SK-N-SH (cell line): ENCODE measurements around the gene LYPD4. TPM values are rescaled to one million over a fixed set of nuclear protein-coding genes. Genes with fewer than 3 reads are reported as not detected.

Source experiments
- CTCF ChIA-PET: fragments of 300-600, 350-600 bp; formaldehyde crosslinking; extraction: SDS; loops from one replicate; lab custom pipeline; 2021; lab: Yijun Ruan, JAX
- POLR2A ChIA-PET: fragments of 350-600 bp; sonication (Branson Sonifier 250); formaldehyde crosslinking; extraction: SDS; loops from one replicate; lab custom pipeline; 2020; ENCODE audit warnings: antibody characterized with exemption, inconsistent platforms; lab: Yijun Ruan, JAX
- DNase-seq: peaks from one replicate; pipeline ENCODE4 v3.0.0; 2012
- H2AFZ ChIP-seq: fragments of 200-600 bp; sonication (generic); 2 replicates; pipeline ENCODE4 v1.8.1; 2016; ENCODE audit warnings: antibody characterized with exemption, mild to moderate bottlenecking, low read depth
- H3F3A ChIP-seq: fragments of 200-600 bp; sonication (generic); replicated peaks from 2 replicates; pipeline ENCODE3; 2016; ENCODE audit warnings: antibody characterized with exemption, mild to moderate bottlenecking; ENCODE audit not compliant: insufficient read depth
- H3K27ac ChIP-seq, 2 experiments: fragments of 200-500 bp in 1 of 2; fragments of 200-600 bp in 1 of 2; sonication (Bioruptor generic) in 1 of 2; sonication (generic), shearing (Covaris generic) in 1 of 2; 2 replicates each; pipeline versions ENCODE4 v1.5.1 to v1.6.1; 2014 to 2016; ENCODE audit warnings: low read depth in 2 of 2, inconsistent platforms in 1 of 2, low read length in 1 of 2, mild to moderate bottlenecking in 1 of 2, mixed read lengths in 1 of 2
- H3K27me3 ChIP-seq: fragments of 200-600 bp; sonication (generic), shearing (Covaris generic); 2 replicates; pipeline ENCODE4 v1.6.1; 2016; ENCODE audit warnings: mixed run types; ENCODE audit not compliant: insufficient read depth
- H3K36me3 ChIP-seq, 2 experiments: fragments of 200-500 bp in 1 of 2; fragments of 200-600 bp in 1 of 2; sonication (Bioruptor generic) in 1 of 2; sonication (generic) in 1 of 2; replicated peaks in 1 of 2; 2 replicates each; pipeline versions ENCODE3 to v1.5.1; 2014 to 2016; ENCODE audit warnings: low read length in 1 of 2, mild to moderate bottlenecking in 1 of 2; ENCODE audit not compliant: insufficient read depth in 2 of 2, control insufficient read depth in 1 of 2
- H3K4me1 ChIP-seq, 2 experiments: fragments of 200-500 bp in 1 of 2; fragments of 200-600 bp in 1 of 2; sonication (Bioruptor generic) in 1 of 2; sonication (generic), shearing (Covaris generic) in 1 of 2; 2 replicates each; pipeline versions ENCODE4 v1.5.1 to v1.6.1; 2014 to 2016; ENCODE audit warnings: low read depth in 1 of 2, low read length in 1 of 2, mixed run types in 1 of 2; ENCODE audit not compliant: insufficient read depth in 2 of 2, control insufficient read depth in 1 of 2
- H3K4me2 ChIP-seq: fragments of 200-600 bp; sonication (generic), shearing (Covaris generic); 2 replicates; pipeline ENCODE4 v1.6.1; 2017; ENCODE audit warnings: mixed run types
- H3K4me3 ChIP-seq, 2 experiments: fragments of 200-500 bp in 1 of 2; fragments of 200-600 bp in 1 of 2; sonication (Bioruptor generic) in 1 of 2; sonication (generic), shearing (Covaris generic) in 1 of 2; 2 replicates each; pipeline versions ENCODE4 v1.5.1 to v1.8.1; 2014 to 2016; ENCODE audit warnings: low read depth in 2 of 2, inconsistent platforms in 1 of 2, low read length in 1 of 2, mild to moderate bottlenecking in 1 of 2, mixed read lengths in 1 of 2, moderate library complexity in 1 of 2
- H3K79me2 ChIP-seq: fragments of 200-600 bp; sonication (generic); 2 replicates; pipeline ENCODE4 v1.8.1; 2017; ENCODE audit warnings: mild to moderate bottlenecking; ENCODE audit not compliant: insufficient read depth
- H3K9ac ChIP-seq: fragments of 200-600 bp; sonication (generic); 2 replicates; pipeline ENCODE4 v1.6.1; 2017; ENCODE audit warnings: mixed run types
- H3K9me2 ChIP-seq: fragments of 200-600 bp; sonication (generic); 2 replicates; pipeline ENCODE4 v1.6.1; 2017; ENCODE audit warnings: mixed run types
- H3K9me3 ChIP-seq: fragments of 200-600 bp; sonication (generic); 2 replicates; pipeline ENCODE4 v1.6.1; 2017; ENCODE audit warnings: mixed run types, mild to moderate bottlenecking, moderate library complexity
- H4K20me1 ChIP-seq: fragments of 200-600 bp; sonication (generic); 2 replicates; pipeline ENCODE4 v1.6.1; 2017; ENCODE audit warnings: mild to moderate bottlenecking, mixed run types; ENCODE audit not compliant: insufficient read depth
- CHD2 ChIP-seq: fragments of 150-350 bp; IDR thresholded peaks from 2 replicates; pipeline ENCODE4 v1.6.1; 2018; ENCODE audit warnings: low read length; ENCODE audit not compliant: partially characterized antibody
- ELF1 ChIP-seq: IDR thresholded peaks from 2 replicates; pipeline ENCODE4 v1.4.0; 2012
- EP300 ChIP-seq, 2 experiments: IDR thresholded peaks; 2 replicates each; pipeline versions ENCODE4 v1.4.0 to v1.6.1; 2012; ENCODE audit warnings: borderline replicate concordance in 1 of 2, low read depth in 1 of 2, low read length in 1 of 2
- FOXJ3 ChIP-seq: sonication (generic); formaldehyde crosslinking; IDR thresholded peaks from 2 replicates; pipeline ENCODE4 v1.5.1; 2020; ENCODE audit warnings: mild to moderate bottlenecking, missing genetic modification reagents
- FOXM1 ChIP-seq: IDR thresholded peaks from 2 replicates; pipeline ENCODE4 v1.4.0; 2012; ENCODE audit warnings: low read depth, mild to moderate bottlenecking
- GATA2 ChIP-seq: sonication (generic); formaldehyde crosslinking; IDR thresholded peaks from 2 replicates; pipeline ENCODE4 v1.5.0; 2020; ENCODE audit warnings: mild to moderate bottlenecking, missing genetic modification reagents
- IRF3 ChIP-seq: fragments of 150-350 bp; IDR thresholded peaks from 2 replicates; pipeline ENCODE4 v1.6.1; 2016; ENCODE audit warnings: mild to moderate bottlenecking, low read depth, low read length
- JUND ChIP-seq: IDR thresholded peaks from 2 replicates; pipeline ENCODE4 v1.4.0; 2012
- MEF2A ChIP-seq: IDR thresholded peaks from 2 replicates; pipeline ENCODE4 v1.4.0; 2012; ENCODE audit warnings: low read depth, borderline replicate concordance
- MXI1 ChIP-seq: IDR thresholded peaks from 2 replicates; pipeline ENCODE4 v1.6.1; 2012; ENCODE audit warnings: mild to moderate bottlenecking, low read depth, low read length, improper control_type of control experiment
- NFIC ChIP-seq: IDR thresholded peaks from 2 replicates; pipeline ENCODE4 v1.4.0; 2012; ENCODE audit warnings: borderline replicate concordance
- NRF1 ChIP-seq: IDR thresholded peaks from 2 replicates; pipeline ENCODE4 v1.6.1; 2012; ENCODE audit warnings: low read depth, mild to moderate bottlenecking, low read length
- POLR2AphosphoS5 ChIP-seq: IDR thresholded peaks from 2 replicates; pipeline ENCODE4 v1.6.1; 2012; ENCODE audit warnings: low read depth, low read length
- RAD21 ChIP-seq: IDR thresholded peaks from 2 replicates; pipeline ENCODE4 v1.6.1; 2012; ENCODE audit warnings: mild to moderate bottlenecking, low read length
- RFX5 ChIP-seq: IDR thresholded peaks from 2 replicates; pipeline ENCODE4 v1.6.1; 2012; ENCODE audit warnings: mild to moderate bottlenecking, improper control_type of control experiment, low read length
- RXRA ChIP-seq: IDR thresholded peaks from 2 replicates; pipeline ENCODE4 v1.4.0; 2012; ENCODE audit warnings: low read depth, mild to moderate bottlenecking, borderline replicate concordance
- SIN3A ChIP-seq: IDR thresholded peaks from 2 replicates; pipeline ENCODE4 v1.6.1; 2012; ENCODE audit warnings: low read depth, mild to moderate bottlenecking, low read length, moderate library complexity, borderline replicate concordance
- SMC3 ChIP-seq: IDR thresholded peaks from 2 replicates; pipeline ENCODE4 v1.6.1; 2012; ENCODE audit warnings: low read depth, low read length, improper control_type of control experiment
- TCF12 ChIP-seq: IDR thresholded peaks from 2 replicates; pipeline ENCODE4 v1.4.0; 2012
- TEAD4 ChIP-seq: IDR thresholded peaks from 2 replicates; pipeline ENCODE4 v1.4.0; 2012; ENCODE audit warnings: mild to moderate bottlenecking, borderline replicate concordance; ENCODE audit not compliant: insufficient read depth
- YY1 ChIP-seq: IDR thresholded peaks from 2 replicates; pipeline ENCODE4 v1.4.0; 2012; ENCODE audit warnings: low read depth, mild to moderate bottlenecking
- WGBS: methylation state at CpG from one replicate; pipeline ENCODE4 v1.1.6; 2017; ENCODE audit warnings: low lambda C conversion rate; 5-methylcytosine and 5-hydroxymethylcytosine counted together
- polyA plus RNA-seq, 3 experiments: library from polyadenylated mRNA; depleted of rRNA; stranded (reverse); fragments of >200 nt; gene quantifications; 2 replicates each; pipeline ENCODE4 v1.2.3, GENCODE V29; 2012
- TF ChIP-seq, protein P1 (sequence below): fragments of 200-600 bp; sonication (generic); IDR thresholded peaks from 2 replicates; pipeline ENCODE4 v1.6.1; 2017; ENCODE audit warnings: antibody characterized with exemption, mild to moderate bottlenecking, moderate library complexity
- TF ChIP-seq, protein P2 (sequence below): IDR thresholded peaks from 2 replicates; pipeline ENCODE4; 2012
- TF ChIP-seq, protein P3 (sequence below): IDR thresholded peaks from 2 replicates; pipeline ENCODE4 v1.4.0; 2012; ENCODE audit warnings: low read depth, borderline replicate concordance

The LYPD4 gene
- polyA plus RNA-seq, 1 of the 3 experiments (the other 2 are of a cell fraction), result not detected

- TF ChIP-seq, protein P1, sequence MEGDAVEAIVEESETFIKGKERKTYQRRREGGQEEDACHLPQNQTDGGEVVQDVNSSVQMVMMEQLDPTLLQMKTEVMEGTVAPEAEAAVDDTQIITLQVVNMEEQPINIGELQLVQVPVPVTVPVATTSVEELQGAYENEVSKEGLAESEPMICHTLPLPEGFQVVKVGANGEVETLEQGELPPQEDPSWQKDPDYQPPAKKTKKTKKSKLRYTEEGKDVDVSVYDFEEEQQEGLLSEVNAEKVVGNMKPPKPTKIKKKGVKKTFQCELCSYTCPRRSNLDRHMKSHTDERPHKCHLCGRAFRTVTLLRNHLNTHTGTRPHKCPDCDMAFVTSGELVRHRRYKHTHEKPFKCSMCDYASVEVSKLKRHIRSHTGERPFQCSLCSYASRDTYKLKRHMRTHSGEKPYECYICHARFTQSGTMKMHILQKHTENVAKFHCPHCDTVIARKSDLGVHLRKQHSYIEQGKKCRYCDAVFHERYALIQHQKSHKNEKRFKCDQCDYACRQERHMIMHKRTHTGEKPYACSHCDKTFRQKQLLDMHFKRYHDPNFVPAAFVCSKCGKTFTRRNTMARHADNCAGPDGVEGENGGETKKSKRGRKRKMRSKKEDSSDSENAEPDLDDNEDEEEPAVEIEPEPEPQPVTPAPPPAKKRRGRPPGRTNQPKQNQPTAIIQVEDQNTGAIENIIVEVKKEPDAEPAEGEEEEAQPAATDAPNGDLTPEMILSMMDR, result no peak
- TF ChIP-seq, protein P2, sequence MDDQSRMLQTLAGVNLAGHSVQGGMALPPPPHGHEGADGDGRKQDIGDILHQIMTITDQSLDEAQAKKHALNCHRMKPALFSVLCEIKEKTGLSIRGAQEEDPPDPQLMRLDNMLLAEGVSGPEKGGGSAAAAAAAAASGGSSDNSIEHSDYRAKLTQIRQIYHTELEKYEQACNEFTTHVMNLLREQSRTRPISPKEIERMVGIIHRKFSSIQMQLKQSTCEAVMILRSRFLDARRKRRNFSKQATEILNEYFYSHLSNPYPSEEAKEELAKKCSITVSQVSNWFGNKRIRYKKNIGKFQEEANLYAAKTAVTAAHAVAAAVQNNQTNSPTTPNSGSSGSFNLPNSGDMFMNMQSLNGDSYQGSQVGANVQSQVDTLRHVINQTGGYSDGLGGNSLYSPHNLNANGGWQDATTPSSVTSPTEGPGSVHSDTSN, result no peak
- TF ChIP-seq FOXM1, result no peak
- no peak for TF ChIP-seq FOXJ3 (CRISPR knock-in tag)
- TF ChIP-seq SMC3, result no peak
- no peak for TF ChIP-seq MEF2A
- TF ChIP-seq ELF1, result no peak
- TF ChIP-seq JUND, result no peak
These were observed 40.1 kb downstream of the LYPD4 start (continued) for GRCh38 chr19:41804336-41804735.

- H3K4me3 ChIP-seq, result no peak overlapping the region
- TF ChIP-seq RAD21 (no peak), MXI1 (no peak), YY1 (no peak), TEAD4 (no peak), ELF1 (no peak), MEF2A (no peak), GATA2 (CRISPR knock-in tag) (no peak), RFX5 (no peak), RXRA (no peak), SIN3A (no peak), POLR2AphosphoS5 (no peak), CHD2 (no peak), TCF12 (no peak), NRF1 (no peak), EP300 (IDR thresholded peaks at IDR 0.05; ENCODE audit: borderline replicate concordance in 1 of 2, low read depth in 1 of 2, low read length in 1 of 2) (no peak), IRF3 (no peak), NFIC (no peak)
- TF ChIP-seq, protein P3, sequence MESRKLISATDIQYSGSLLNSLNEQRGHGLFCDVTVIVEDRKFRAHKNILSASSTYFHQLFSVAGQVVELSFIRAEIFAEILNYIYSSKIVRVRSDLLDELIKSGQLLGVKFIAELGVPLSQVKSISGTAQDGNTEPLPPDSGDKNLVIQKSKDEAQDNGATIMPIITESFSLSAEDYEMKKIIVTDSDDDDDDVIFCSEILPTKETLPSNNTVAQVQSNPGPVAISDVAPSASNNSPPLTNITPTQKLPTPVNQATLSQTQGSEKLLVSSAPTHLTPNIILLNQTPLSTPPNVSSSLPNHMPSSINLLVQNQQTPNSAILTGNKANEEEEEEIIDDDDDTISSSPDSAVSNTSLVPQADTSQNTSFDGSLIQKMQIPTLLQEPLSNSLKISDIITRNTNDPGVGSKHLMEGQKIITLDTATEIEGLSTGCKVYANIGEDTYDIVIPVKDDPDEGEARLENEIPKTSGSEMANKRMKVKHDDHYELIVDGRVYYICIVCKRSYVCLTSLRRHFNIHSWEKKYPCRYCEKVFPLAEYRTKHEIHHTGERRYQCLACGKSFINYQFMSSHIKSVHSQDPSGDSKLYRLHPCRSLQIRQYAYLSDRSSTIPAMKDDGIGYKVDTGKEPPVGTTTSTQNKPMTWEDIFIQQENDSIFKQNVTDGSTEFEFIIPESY, result no peak
- TF ChIP-seq, protein P2, result no peak
- no peaks in the 10 kb centered on the region for H3K79me2 ChIP-seq
- ChIA-PET CTCF (interaction anchor here (1.2 to 1.9 kb wide), 4 partner anchors 8 to 18 kb away, joined by 3 to 11 read pairs (median 6); no protein-coding TSS in a partner anchor), POLR2A (no interaction called here)
- H2AFZ ChIP-seq, result no peak overlapping the region
- no peaks in the 10 kb centered on the region for H3F3A ChIP-seq
- H4K20me1 ChIP-seq, result no peaks in the 10 kb centered on the region
- H3K27ac ChIP-seq, result no peak overlapping the region
- no peaks in the 10 kb centered on the region for H3K36me3 ChIP-seq
- 15% methylated on average over 2 of the region's 2 CpGs for WGBS
- H3K9ac ChIP-seq, result no peak overlapping the region
- H3K27me3 ChIP-seq, result peaks cover 50% of the 10 kb centered on the region; the same call in 1 of the 2 replicates
- no peaks in the 10 kb centered on the region for H3K4me1 ChIP-seq
- DNase-seq, result no peak
- H3K9me2 ChIP-seq, result no peaks in the 10 kb centered on the region
- H3K9me3 ChIP-seq, result no peaks in the 10 kb centered on the region
- no peak overlapping the region for H3K4me2 ChIP-seq
These were observed 41.7 kb downstream of the LYPD4 start for GRCh38 chr19:41802770-41803169.
